HL-60/S4 treated with retinoic acid at 250 ng/mL for 4 days and 3 days (cell line): Measurements from ENCODE around the gene DOP1B.

Experiments
- in situ Hi-C: fragments of 300-500 bp; cut with MboI; formaldehyde crosslinking; loops from 2 replicates; pipeline ENCODE4 v1.7.0; 2022; ENCODE audit warnings: low sequenced_read_pairs

Gene DOP1B

DNA sequence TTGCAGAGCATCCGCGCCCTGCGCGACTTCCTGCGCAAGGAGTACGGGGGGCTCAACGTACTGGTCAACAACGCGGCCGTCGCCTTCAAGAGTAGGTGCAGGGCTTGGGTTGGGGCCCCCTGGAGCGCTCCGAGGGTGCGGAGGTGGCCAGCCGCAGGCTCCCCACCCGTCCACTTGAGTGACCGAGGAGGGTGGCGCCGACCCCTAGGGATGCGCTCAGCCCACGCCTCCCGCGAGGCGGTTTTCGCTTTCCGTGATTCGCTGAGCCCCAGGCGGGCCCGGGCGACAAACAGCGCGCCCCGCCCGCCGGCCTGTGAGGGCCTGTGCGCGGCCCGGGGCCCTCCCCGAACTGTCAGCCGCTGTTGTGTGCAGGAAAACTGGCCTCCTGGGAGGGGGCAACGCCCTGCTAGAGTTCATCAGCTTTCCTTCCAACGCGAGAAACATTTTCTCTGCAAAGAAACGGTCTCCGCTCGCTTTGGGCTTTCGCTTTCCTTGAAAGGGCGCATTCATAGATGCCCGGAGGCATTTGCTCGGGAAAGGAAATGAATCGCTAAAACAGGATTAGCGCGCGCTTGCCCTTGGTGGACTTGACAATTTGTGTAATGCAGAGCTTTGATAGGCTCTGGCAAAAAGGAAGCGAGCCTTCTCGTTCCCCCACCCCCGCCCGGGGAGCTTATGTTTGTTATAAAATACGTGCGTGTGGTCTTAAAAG is 21.1 kb upstream of the DOP1B start:
- in situ Hi-C loops, result no loop called here

GRCh38 chr21:36139791-36140190 is 16.8 kb upstream of the DOP1B start:
- in situ Hi-C loops, result loop anchor here (10.0 kb wide), 1 partner anchor 75 kb away; no protein-coding TSS in a partner anchor

- in situ Hi-C loops, result loop anchor here (10.0 kb wide), 1 partner anchor 73 kb away; no protein-coding TSS in a partner anchor
Observed at GRCh38 chr21:36141513-36141925, 15.1 kb upstream of the DOP1B start.

GRCh38 chr21:36144233-36144632 is 12.4 kb upstream of the DOP1B start:
- in situ Hi-C loops, result loop anchor here (10.0 kb wide), 1 partner anchor 71 kb away; no protein-coding TSS in a partner anchor

DNA sequence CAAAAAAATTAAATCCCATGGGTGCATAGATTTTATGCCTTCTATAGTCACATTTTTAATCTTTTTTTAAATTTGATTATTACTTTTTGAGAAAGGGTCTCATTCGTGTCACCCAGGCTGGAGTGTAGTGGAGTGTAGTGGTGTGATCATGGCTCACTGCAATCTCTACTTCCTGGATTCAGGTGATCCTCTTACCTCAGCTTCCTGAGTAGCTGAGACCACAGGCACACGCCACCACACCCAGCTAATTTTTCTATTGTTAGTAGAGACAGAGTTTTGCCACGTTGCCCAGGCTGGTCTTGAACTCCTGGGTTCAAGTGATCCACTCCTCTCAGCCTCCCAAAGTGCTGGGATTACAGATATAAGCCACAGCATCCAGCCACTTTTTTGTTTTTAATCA is 11.4 kb upstream of the DOP1B start:
- in situ Hi-C loops, result loop anchor here (10.0 kb wide), 1 partner anchor 70 kb away; no protein-coding TSS in a partner anchor

- in situ Hi-C loops, result loop anchor here (10.0 kb wide), 1 partner anchor 67 kb away; no protein-coding TSS in a partner anchor
Observed at GRCh38 chr21:36147911-36148310, 8.7 kb upstream of the DOP1B start.

DNA sequence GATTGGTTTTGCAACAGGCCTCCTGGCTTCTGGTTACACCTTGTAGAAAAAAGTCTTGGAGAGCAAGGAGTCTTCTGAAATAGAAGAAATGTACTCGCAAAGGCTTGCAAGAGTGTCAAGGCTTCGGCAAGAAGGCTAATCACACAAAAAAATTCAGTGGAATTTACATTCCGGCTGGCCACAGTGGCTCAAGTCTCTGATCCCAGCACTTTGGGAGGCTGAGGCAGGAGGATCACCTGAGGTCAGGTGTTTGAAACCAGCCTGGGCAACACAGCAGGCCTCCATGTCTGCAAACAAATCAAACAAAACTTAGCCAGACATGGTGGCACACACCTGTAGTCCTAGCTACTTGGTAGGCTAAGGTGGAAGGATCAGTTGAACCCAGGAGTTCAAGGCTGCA is 7.7 kb upstream of the DOP1B start:
- in situ Hi-C loops, result loop anchor here (10.0 kb wide), 1 partner anchor 66 kb away; no protein-coding TSS in a partner anchor

GRCh38 chr21:36149788-36150711 is 6.6 kb upstream of the DOP1B start:
- in situ Hi-C loops, result loop anchor here (10.0 kb wide), 1 partner anchor 65 kb away; no protein-coding TSS in a partner anchor

DNA sequence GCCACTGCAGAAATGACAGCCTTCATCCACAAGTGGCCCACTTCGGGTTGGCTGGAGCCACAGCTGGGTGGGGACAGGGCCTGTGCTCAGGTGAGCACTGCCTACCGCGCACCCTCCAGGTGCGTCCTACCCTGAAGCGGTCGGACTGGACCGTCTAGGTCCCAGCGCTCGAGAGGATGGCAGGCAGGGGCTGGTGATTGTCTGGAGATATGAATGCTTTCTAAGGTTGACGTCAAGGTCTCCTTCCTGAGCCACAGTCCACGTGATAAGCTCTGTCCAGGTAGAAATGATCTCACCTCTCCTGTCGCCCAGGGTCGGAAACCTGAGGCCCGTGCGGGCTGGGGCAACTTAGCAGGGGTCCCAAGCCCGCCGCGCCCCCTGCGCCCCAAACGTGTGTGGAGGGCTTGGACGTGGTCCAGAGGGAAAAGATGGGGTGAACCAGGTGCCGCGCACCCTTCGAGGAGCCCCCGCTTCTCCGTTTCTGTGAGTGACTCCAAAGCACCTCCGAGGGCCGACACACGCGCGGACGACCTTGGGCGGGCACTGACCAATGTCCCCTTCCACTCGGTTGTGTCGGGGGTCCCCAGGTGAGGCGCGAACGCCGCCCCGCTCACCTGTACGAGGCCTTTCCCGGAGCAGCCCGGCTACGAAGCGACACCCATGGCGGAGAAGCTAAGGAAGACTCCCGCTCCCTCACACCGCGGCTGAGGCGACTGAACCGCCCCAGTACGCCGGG is 853 bp upstream of the DOP1B start:
- in situ Hi-C loops, result no loop called here

DNA sequence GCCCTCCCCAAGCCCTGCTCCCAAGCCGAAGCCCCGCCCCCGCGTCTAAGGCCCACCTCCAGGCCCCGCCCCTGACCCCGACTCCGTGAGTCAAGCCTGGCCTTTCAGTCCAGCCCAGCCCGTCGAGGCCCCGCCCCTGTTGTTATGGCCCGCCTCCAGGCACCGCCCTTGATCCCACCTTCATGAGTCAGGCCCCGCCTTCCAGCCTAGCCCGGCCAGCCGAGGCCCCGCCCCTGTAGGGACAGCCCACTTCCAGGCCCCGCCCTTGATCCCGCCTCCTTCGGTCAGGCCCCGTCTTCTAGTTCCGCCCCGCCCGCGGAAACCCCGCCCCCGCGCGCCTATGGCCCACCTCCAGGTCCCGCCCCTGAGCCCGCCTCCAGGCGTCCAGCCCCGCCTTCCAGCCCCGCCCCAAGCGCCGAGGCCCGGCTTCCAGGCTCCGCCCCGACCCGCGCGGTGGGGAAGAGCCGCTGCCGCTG is 247 bp upstream of the DOP1B start:
- in situ Hi-C loops, result no loop called here

DNA sequence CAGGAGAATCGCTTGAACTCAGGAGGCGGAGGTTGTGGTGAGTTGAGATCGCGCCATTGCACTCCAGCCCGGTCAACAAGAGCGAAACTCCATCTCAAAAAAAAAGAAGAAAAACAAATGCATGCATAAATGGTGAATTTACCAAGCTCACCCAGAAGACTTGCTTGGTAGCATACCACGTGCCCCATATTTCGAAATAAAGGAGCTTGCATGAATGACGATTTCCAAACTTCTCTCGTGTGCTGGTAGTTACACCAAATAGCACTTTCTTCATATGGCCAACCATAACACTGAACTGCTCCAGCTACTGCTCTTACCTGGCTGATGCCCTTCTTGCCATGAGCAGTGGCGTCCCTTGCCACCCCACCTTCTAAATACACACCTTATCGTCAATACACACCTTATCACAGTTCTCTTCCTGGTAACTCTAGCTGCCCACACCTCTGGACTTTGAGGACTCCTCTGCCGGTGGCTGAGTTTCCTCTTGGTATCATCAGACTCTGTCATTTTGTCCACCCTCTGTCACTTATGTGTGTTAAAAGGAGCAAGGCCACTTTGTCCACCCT is 2.8 kb downstream of the DOP1B start:
- in situ Hi-C loops, result no loop called here

GRCh38 chr21:36160850-36161178 is 4.2 kb downstream of the DOP1B start:
- in situ Hi-C loops, result no loop called here

GRCh38 chr21:36162631-36163030 is 6.0 kb downstream of the DOP1B start:
- in situ Hi-C loops, result no loop called here

GRCh38 chr21:36163750-36164741 is 7.4 kb downstream of the DOP1B start:
- in situ Hi-C loops, result no loop called here

DNA sequence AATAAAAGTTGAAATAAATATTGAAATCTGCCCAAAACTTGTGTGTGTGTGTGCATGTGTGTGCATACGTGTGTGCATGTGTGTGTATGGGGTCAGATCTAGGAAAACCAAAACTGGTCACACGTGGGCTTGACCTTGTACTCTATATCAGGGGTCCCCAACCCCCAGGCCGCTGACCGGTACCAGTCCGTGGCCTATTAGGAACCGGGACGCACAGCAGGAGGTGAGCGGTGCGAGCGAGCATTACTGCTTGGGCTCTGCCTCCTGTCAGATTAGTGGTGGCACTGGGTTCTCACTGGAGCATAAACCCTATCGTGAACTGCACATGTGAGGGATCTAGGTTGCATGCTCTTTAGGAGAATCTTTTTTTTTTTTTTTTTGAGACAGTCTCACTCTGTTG is 8.7 kb downstream of the DOP1B start:
- in situ Hi-C loops, result no loop called here

DNA sequence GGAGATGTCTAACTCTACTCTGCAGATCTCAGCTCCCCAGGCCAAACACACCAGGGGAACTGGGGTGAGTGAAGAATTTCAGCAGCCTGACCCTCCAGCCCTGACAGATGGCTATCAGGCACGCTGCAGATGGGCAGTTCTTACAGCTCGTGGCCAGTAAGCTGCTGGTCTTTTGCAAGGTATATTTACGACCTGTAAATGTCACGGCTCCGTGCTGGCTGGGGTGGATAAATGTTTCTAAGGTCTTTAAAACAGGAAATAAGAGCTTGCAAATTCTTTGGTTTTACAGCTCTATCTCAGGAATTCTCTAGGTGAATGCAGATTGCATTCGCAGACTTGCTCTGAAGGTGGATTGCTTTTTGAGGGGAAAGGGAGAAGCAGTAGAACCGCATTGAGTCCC is 10.1 kb downstream of the DOP1B start:
- in situ Hi-C loops, result no loop called here

GRCh38 chr21:36167541-36167940 is 10.9 kb downstream of the DOP1B start:
- in situ Hi-C loops, result no loop called here

DNA sequence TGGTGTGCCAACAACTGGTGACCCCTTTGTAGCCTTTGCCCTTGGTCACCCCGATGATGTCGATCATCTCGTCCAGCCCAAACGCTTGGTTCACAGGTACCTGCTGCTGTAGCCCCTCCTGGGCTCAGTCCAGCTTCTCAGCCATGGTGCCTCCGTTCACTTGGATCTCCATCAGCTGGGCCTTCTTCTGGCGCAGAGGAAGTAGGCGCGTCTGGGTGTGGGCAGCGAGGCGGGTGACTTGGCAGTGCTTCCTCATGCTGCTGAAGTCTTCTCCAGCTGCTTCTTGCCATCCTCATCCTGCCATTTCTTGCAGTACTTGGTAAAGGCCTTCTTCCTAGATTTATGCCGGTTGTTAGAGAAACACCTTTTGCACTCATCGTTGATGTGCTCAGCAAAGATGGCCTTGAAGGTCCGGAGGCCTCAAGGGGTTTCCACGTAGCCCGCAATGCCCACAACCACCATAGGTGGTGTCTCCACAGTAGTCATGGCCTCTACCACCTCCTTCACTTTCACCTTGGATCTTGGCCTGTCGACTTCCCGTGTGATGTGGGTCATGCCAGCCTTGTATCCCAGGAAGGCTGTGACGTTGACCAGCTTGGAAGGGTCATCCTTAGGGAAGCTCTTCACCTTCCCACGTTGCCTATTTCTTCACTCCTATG is 13.0 kb downstream of the DOP1B start:
- in situ Hi-C loops, result no loop called here

DNA sequence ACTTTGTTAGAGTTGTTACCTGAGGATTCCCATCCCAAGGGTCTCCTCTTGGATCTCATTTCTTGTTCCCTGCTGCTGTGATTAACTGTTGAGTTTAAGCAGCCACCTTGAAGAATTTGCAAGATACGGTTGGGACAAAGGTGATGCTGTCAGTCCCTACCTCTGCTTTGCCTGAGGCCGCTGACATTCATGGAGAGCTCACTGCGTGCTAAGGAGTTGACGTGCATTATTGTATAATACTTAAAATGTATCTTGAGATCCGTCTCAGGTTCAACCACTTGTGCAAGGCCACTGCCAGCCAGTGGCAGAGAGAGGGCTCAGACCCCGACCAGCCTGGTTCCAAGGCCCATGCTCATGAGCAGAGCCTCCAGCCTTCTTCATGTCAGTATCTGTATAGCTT is 14.2 kb downstream of the DOP1B start:
- in situ Hi-C loops, result no loop called here
